ENCODE data around the gene NDUFAF3. TPM values are rescaled to one million over a fixed set of nuclear protein-coding genes. Genes with fewer than 3 reads are reported as not detected.
"Not testable (repeated sequence)": the region's sequence is repeated elsewhere in the genome, so short reads cannot be mapped to it uniquely, and the experiment has no call there.

Gene NDUFAF3
- total RNA-seq, 2 donors from 2014 or later = 168 to 183 TPM

GRCh38 chr3:49005998-49006397 is 15.9 kb upstream of the NDUFAF3 start:
- WGBS = 90% methylated on average over 5 of the region's 5 CpGs
- no peaks in the 10 kb centered on the region for H3K36me3 ChIP-seq
- intact Hi-C loops (cut with DNase I) = loop anchor here (2.0 to 10.0 kb wide), 3 partner anchors 15 to 409 kb away; partner anchors contain the start of genes ARIH2, P4HTM, RHOA and TCTA
- no peak for TF ChIP-seq POLR2A (IDR thresholded peaks at IDR 0.05)
- TF ChIP-seq CTCF (IDR thresholded peaks at IDR 0.05) = no peak
- TF ChIP-seq POLR2AphosphoS5 (IDR thresholded peaks at IDR 0.05) = no peak
- no peaks in the 10 kb centered on the region for H3K27me3 ChIP-seq (replicated peaks; ENCODE audit: insufficient read depth)
- H3K4me1 ChIP-seq (replicated peaks) = peaks cover 13% of the 10 kb centered on the region
- no peak overlapping the region for H3K4me3 ChIP-seq
- H3K9me3 ChIP-seq = no peaks in the 10 kb centered on the region
- DNase-seq (ENCODE audit: low spot score) = no peak
- H3K27ac ChIP-seq = peak overlapping the region in 1 of 2 donors; percentile 93

GRCh38 chr3:49006408-49007067 is 15.4 kb upstream of the NDUFAF3 start:
- no peaks in the 10 kb centered on the region for H3K27me3 ChIP-seq (replicated peaks; ENCODE audit: insufficient read depth)
- intact Hi-C loops (cut with DNase I) = loop anchor here (2.0 to 10.0 kb wide), 3 partner anchors 16 to 408 kb away; partner anchors contain the start of genes ARIH2, P4HTM, RHOA and TCTA
- no peak for TF ChIP-seq CTCF (IDR thresholded peaks at IDR 0.05)
- TF ChIP-seq POLR2A (IDR thresholded peaks at IDR 0.05) = no peak
- no peak for TF ChIP-seq POLR2AphosphoS5 (IDR thresholded peaks at IDR 0.05)
- peaks cover 13% of the 10 kb centered on the region for H3K4me1 ChIP-seq (replicated peaks)
- no peaks in the 10 kb centered on the region for H3K36me3 ChIP-seq
- peak overlapping the region; percentile 93 to 97 for H3K27ac ChIP-seq
- peak overlapping the region; percentile 55 to 67 for H3K4me3 ChIP-seq
- H3K9me3 ChIP-seq = no peaks in the 10 kb centered on the region
- no peak for DNase-seq (ENCODE audit: low spot score)
- 3% methylated on average over 31 of the region's 32 CpGs for WGBS

- peaks cover 13% of the 10 kb centered on the region for H3K4me1 ChIP-seq (replicated peaks)
- peak; percentile 37 to 73 (median 56) for TF ChIP-seq CTCF (IDR thresholded peaks at IDR 0.05)
- TF ChIP-seq POLR2AphosphoS5 (IDR thresholded peaks at IDR 0.05) = peak; percentile 95
- TF ChIP-seq POLR2A (IDR thresholded peaks at IDR 0.05) = peak; percentile 75
- under 1% methylated on average over 63 of the region's 65 CpGs for WGBS
- intact Hi-C loops (cut with DNase I) = loop anchor here (2.0 to 10.0 kb wide), 3 partner anchors 16 to 408 kb away; partner anchors contain the start of genes ARIH2, P4HTM, RHOA and TCTA
- H3K36me3 ChIP-seq = no peaks in the 10 kb centered on the region
- H3K27ac ChIP-seq = peak within 1 kb of the TSS; percentile 93 to 97
- no peaks in the 10 kb centered on the region for H3K27me3 ChIP-seq (replicated peaks; ENCODE audit: insufficient read depth)
- peak; percentile 98 for DNase-seq (ENCODE audit: low spot score)
- H3K4me3 ChIP-seq = peak within 1 kb of the TSS; percentile 55 to 67
- no peaks in the 10 kb centered on the region for H3K9me3 ChIP-seq
These were observed 14.7 kb upstream of the NDUFAF3 start, which contains the start of gene WDR6 for GRCh38 chr3:49007068-49007770. WDR6 (plus strand) TSS chr3:49007391; CDS start chr3:49007432, 41 bp downstream.

- peak overlapping the region; percentile 93 to 97 for H3K27ac ChIP-seq
- TF ChIP-seq POLR2AphosphoS5 (IDR thresholded peaks at IDR 0.05) (no peak), CTCF (IDR thresholded peaks at IDR 0.05) (no peak)
- H3K4me3 ChIP-seq = peak overlapping the region; percentile 55 to 67
- H3K4me1 ChIP-seq (replicated peaks) = peaks cover 13% of the 10 kb centered on the region
- intact Hi-C loops (cut with DNase I) = loop anchor here (2.0 to 10.0 kb wide), 3 partner anchors 17 to 407 kb away; partner anchors contain the start of genes ARIH2, P4HTM, RHOA and TCTA
- no peaks in the 10 kb centered on the region for H3K27me3 ChIP-seq (replicated peaks; ENCODE audit: insufficient read depth)
- WGBS = 12% methylated on average over 35 of the region's 41 CpGs
- peak; percentile 86 for DNase-seq (ENCODE audit: low spot score)
- no peaks in the 10 kb centered on the region for H3K9me3 ChIP-seq
- no peaks in the 10 kb centered on the region for H3K36me3 ChIP-seq
These were observed 14.0 kb upstream of the NDUFAF3 start for GRCh38 chr3:49007771-49008528.

- 68% methylated on average over 5 of the region's 5 CpGs for WGBS
- intact Hi-C loops (cut with DNase I) = loop anchor here (5.0 to 10.0 kb wide), 2 partner anchors 91 to 406 kb away; partner anchors contain the start of genes ARIH2, RHOA and TCTA
- H3K4me3 ChIP-seq = peak overlapping the region in 1 of 2 donors; percentile 67
- H3K4me1 ChIP-seq (replicated peaks) = peaks cover 13% of the 10 kb centered on the region
- H3K27ac ChIP-seq = peak overlapping the region; percentile 93 to 97
- not testable (repeated sequence) for H3K9me3 ChIP-seq; H3K27me3 ChIP-seq (replicated peaks; ENCODE audit: insufficient read depth); H3K36me3 ChIP-seq; DNase-seq (ENCODE audit: low spot score)
These were observed 13.3 kb upstream of the NDUFAF3 start for GRCh38 chr3:49008627-49009026.

All from prostate gland (tissue), 2 donors.